ENCODE results near the gene PAGR1.

- TF ChIP-seq CTCF (IDR thresholded peaks at IDR 0.05), result no peak
- TF ChIP-seq POLR2A (IDR thresholded peaks at IDR 0.05), result no peak
Observed at GRCh38 chr16:29842732-29843346, 26.9 kb downstream of the PAGR1 start.

Measured in breast epithelium (tissue), 3 donors.